NCI-H2171 treated with DMSO at 0.1 percent for 48 hours (cell line): ENCODE measurements around the gene DIP2C.
"Not testable (repeated sequence)": the region's sequence is repeated elsewhere in the genome, so short reads cannot be mapped to it uniquely, and the experiment has no call there.

Experiments used
- DNase-seq: peaks from one replicate; lab custom pipeline; 2025; lab: John Stamatoyannopoulos, UW

Gene DIP2C, protein sequence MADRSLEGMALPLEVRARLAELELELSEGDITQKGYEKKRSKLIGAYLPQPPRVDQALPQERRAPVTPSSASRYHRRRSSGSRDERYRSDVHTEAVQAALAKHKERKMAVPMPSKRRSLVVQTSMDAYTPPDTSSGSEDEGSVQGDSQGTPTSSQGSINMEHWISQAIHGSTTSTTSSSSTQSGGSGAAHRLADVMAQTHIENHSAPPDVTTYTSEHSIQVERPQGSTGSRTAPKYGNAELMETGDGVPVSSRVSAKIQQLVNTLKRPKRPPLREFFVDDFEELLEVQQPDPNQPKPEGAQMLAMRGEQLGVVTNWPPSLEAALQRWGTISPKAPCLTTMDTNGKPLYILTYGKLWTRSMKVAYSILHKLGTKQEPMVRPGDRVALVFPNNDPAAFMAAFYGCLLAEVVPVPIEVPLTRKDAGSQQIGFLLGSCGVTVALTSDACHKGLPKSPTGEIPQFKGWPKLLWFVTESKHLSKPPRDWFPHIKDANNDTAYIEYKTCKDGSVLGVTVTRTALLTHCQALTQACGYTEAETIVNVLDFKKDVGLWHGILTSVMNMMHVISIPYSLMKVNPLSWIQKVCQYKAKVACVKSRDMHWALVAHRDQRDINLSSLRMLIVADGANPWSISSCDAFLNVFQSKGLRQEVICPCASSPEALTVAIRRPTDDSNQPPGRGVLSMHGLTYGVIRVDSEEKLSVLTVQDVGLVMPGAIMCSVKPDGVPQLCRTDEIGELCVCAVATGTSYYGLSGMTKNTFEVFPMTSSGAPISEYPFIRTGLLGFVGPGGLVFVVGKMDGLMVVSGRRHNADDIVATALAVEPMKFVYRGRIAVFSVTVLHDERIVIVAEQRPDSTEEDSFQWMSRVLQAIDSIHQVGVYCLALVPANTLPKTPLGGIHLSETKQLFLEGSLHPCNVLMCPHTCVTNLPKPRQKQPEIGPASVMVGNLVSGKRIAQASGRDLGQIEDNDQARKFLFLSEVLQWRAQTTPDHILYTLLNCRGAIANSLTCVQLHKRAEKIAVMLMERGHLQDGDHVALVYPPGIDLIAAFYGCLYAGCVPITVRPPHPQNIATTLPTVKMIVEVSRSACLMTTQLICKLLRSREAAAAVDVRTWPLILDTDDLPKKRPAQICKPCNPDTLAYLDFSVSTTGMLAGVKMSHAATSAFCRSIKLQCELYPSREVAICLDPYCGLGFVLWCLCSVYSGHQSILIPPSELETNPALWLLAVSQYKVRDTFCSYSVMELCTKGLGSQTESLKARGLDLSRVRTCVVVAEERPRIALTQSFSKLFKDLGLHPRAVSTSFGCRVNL (N-terminal part only)

DNA sequence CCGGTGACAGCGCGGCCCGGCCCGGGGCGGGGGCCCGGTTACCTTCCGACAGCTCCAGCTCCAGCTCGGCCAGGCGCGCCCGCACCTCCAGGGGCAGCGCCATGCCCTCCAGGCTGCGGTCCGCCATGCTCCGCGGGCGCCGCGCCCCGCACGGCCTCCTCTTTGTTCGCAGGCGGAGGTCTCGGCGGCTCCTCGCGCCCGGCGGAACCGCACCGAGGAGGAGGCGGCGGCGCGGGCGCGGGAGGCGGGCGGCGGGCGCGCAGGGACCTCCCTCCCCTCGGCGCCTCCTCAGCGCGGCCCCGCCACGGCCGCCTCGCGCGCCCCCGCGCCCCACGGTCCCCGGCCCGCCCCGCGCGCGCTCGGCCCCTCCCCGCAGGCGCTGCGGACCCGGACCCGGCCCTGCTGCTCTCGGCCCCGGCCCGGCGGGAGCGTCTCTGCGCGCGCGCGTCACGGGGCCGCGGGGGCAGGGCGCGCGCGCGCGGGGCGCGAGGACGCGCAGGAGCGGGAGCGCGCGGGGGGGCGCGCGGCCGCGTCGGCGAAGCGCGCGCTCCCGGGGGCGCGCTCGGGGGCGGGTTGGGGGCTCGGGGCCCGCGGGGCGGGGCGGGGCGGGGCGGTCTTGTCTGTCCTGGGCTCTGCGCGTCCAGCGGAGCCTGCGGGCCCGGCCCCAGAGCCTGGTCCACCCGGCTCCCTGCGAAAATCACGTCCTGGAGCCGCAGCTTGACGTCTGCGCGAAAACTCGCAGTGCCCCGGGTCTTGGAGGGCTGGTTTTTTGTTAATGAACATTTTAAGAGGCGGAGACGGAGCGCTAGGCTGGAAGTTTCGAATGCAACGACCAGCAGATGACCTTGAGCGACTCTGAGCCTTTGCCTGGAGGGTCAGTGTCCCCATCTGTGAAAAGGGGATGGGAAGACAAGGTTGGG, at the start of gene DIP2C:
Gene DIP2C (minus strand): TSS at position 217 of the 920 bp plus-strand sequence. CDS start 90 bp downstream, at position 127.
- DNase-seq = peak; percentile 23

DNA sequence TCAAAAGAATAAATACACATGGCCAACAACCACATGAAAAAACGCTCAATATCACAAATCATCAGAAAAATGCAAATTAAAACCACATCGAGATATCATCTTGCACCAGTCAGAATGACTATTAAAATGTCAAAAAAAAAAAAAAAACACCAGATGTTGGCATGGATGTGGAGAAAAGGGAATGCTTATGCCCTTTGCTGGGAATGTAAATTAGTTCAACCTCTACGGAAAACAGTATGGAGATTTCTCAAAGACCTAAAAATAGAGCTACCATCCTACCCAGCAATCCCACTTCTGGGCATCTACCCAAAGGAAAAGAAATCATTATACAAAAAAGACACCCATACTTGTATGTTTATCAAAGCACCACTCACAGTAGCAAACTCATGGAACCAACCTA, 45.0 kb upstream of the DIP2C start:
- no peak for DNase-seq

DNA sequence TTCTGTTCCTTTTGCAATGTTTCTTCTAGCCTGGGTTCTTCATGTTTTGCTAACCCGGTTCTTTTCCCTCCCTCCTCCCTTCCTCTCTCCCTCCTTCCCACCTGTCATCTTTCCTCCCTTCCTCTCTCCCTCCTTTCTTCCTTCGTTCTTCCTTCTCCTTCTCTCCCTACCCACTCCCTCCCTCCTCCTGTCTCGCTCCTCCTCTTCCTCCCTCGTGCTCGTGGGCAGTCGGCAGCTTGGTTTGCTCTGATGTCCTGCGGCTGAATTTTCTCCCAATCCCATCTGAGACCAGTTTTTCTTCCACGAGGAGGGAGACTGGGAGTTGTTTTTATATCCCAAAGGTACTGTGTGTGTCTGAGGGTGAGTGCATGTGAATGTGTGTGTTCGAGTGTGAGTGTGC, 43.6 kb upstream of the DIP2C start:
- no peak for DNase-seq

DNA sequence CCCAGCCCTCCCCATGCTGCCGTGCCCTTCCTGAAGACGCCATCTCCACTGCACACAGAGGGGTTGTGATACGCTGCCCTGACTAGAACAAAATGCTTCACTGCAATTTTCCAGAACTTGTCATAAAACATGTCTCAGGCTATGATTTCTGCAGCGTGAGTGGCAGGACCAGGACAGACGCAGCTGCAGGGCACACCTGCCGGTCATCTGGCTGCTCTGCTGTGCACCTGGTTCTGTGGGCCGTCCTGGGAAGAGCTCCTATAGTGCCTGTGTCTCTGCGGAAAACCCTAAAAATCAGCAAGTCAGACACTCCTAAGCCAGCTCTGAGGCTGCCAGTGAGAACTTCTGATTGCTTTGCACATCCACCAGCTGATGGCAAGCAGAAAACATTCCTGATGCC, 39.7 kb upstream of the DIP2C start:
- no peak for DNase-seq

DNA sequence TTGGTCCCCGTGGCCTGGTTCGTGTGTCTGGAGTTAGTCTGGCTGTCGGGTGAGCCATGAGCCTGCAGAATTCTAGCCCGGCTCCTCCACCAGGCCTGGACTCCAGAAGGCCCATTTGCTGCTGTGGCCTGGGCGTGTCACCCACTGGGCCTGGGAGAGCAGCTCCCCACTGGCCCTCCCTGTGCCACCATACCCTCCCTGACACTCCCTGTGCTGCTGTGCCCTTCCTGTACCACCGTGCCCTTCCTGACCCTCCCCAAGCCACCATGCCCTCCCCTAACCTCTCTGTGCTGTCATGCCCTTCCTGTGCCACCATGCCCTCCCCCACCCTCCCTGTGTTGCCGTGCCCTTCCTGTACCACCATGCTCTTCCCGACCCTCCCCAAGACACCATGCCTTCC, 39.1 kb upstream of the DIP2C start:
- no peak for DNase-seq

DNA sequence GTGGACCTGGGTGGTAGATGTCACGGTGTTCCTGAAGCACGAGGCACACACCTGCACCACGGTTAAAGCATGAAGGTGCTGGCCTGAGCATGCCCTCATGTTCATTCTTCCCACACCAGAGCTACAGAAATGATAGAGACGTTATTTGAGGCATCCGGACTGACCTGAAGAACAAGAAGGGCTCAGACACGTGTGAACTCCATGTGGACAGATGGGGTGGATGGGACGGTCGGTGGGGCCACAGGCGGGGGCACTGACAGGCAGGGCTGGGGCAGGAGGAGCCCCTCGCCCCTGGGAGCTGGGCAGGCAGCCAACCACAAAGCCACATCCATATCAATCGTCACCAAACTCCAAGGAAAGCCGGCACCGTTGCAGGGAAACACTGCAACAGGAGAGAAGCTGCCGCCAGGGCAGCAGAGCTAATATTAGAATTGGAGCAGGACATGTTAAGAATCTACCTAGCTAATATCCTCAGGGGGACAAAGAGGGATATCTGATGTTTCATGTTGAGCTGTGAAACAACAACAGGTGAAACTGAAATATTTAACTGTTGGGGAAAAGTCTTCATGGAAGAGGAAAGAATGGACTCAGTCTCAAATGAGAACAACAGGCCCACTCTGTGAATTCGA, 37.8 kb upstream of the DIP2C start:
- no peak for DNase-seq

DNA sequence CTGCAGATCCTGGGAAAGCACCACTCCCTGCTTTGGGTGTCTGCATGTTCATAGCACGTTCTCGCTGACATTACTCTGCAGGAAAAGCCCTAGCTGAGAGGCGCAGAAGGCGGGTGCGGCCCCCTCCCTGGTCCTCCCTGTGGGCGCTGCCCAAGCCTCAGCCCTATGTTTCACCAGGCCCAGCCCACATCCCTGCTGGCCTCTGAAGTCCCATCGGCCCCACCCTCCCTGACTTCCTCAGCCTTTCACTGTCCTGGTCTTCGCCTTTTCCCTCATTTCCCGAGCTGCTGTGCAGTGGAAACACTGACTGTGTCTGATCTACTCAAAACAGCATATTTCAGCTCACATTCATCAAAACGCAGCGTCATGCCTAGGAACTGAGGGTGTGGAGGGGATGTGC, 36.3 kb upstream of the DIP2C start:
- DNase-seq = no peak

DNA sequence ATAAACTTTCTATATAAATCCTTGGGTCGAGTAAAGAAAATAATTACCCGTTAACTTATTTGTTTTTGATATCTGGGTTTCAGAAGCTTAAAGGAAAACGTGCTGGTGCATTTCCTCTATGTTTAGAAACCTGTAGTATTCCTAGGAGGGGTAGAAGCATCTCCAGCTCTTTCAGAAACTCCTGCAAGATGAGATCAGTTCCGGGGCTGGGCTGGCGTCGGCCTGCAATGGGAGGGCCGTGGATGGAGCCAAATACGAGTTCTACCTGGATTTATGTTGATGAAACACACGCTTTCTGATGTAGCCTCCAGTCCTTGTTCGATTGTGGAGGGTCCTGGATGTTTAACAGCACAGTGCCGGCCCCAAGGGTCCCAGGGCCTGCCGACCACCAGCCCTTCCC, 35.8 kb upstream of the DIP2C start:
- DNase-seq = no peak

DNA sequence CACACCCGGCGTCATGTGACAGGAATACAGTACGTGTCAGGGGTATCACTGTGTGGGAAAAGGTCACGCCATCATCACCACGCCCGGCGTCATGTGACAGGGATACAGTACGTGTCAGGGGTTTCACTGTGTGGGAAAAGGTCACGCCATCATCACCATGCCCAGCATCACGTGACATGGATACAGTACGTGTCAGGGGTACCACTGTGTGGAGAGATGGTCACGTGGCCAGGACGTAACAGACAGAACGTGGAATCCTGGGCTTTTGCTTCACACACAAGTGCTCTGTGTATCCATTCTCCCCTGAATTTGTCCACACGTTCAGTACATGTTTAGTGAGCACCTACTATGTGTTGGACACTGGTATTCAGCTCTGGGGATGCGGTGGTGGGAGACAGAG, 34.5 kb upstream of the DIP2C start:
- DNase-seq = no peak

DNA sequence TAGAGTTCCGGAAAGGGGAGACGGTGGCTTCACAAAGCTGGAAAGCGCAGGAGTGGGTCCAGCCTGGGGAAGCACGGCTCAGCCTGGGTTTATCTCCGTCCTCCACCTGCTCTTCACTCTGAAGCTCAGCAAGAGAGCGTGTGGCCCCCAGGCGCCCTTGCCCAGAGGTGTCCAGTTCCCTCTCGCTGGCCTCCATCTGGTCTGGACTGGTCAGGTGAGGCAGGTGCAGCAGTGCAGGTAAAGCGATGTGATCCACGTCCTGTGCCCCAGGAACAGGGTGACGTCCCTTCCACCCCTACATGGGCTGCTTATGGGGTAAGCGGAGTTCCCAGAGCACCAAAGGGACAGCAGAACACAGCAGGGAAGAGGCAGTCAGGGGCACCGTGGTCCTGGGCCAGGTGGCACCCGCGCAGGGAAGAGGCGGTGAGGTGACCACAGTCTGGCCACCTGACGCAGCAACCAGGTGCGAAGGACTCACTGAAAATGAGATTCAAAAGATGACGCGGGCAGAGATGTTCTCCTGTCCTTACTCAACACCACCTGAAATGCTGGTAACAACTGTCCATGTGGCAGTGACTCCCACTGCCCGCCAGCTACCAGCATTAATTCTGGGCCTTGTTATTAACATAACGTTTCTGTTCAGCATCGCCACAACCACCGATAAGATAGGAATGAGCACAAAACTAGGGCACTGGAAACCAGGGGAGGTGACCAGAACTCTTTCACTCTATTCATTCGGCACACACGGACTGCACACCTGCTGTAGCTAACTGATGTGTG, 33.0 kb upstream of the DIP2C start:
- DNase-seq = no peak

DNA sequence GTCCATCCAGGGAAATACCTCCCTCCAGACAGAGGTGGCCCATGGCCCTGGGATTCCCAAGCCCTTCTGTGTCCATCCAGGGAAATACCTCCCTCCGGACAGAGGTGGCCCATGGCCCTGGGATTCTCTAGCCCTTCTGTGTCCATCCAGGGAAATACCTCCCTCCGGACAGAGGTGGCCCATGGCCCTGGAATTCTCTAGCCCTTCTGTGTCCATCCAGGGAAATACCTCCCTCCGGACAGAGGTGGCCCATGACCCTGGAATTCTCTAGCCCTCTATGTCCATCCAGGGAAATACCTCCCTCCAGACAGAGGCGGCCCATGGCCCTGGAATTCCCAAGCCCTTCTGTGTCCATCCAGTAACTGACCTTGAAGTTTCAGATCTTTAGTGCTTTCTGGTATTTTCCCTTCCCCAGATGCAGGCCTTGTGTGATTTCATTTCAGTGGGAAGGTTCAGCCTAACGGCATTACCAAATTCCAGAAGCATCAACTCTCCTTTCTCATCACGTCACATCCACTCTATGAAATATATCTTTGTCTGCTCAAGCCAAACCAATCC, 28.8 kb upstream of the DIP2C start:
- no peak for DNase-seq

DNA sequence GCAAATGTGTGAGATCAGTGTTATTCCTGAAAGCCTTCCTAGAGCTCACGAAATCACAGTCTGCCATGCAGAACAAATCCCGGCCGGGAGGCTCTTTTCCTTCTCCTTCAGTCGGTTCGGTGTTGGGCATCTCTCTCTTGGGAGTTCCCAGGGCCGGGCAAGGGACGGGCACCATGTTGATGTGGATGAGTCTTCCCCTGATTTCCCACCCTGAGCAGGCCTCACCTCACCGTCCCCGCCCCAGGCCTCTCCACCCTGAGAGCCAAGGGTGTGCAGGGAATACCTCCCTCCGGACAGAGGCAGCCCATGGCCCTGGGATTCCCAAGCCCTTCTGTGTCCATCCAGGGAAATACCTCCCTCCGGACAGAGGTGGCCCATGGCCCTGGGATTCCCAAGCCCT, 28.0 kb upstream of the DIP2C start:
- no peak for DNase-seq

DNA sequence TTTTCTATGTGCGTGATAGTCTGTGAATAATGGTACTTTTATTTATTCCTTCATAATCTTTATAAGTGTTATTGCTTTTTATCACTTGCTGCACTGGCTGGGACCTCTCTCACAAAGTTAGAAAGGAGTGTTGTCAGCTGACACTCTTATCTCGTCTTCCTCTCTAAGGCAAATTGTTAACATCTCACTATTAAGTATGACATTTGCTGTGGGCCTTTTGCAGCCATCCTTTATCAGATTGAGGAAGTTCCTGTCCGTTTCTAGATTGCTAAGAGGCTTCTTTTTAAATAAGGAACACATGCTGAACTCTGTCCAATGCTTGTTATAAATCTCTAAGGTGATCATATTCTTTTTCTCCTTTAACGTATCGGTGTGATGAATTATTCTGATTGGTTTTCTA, 27.4 kb upstream of the DIP2C start:
- DNase-seq = no peak

DNA sequence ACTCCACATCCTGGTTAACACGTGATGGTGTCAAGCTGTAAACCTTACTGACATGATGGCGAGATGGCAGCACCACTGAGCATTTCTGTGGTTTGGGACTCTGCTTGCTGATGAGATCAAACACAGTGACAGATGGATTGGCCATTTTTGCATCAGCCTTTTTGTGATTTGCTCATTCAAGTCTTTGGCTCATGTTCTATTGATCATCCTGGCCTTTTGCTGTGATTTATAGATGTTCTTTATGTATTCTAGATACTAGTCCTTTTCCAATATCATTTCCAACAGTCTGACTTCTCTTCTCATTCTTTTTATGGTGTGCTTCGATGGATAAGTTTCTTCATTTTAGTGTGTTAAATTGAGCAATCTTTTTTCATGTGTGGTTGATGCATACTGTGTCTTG, 24.7 kb upstream of the DIP2C start:
- DNase-seq = no peak

DNA sequence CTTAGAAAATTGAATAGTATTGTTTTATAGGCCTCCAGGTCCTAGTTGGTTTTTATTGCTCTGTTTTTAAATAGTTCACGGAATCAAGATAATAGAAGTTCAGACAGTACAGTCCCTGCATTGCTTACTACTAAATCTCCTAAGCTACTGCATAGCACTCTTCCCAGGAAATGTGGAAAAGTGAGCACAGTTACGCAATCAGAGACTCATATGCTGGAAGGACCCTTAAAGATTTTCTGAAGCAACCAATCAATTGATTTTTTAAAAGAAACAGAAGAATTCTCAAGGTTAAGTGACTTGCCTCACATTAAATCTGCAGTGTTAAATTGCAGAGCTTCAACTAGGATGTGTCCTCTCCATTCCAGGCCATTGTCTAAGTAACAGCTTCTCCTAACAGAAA, 23.1 kb upstream of the DIP2C start:
- no peak for DNase-seq

DNA sequence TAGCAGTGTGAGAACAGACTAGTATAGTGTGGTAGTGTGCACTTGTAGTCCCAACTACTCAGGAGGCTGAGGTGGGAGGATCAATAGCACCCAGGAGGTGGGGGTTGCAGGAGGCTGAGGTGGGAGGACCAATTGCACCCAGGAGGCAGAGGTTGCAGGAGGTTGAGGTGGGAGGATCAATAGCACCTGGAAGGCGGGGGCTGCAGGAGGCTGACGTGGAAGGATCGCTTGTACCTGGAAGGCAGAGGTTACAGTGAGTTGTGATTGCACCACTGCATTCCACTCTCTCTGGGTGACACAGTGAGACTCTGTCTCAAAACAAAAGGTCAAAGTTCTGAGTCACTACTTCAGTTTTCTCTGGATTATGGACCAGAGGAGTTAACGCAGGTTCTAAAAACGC, 22.6 kb upstream of the DIP2C start:
- no peak for DNase-seq

DNA sequence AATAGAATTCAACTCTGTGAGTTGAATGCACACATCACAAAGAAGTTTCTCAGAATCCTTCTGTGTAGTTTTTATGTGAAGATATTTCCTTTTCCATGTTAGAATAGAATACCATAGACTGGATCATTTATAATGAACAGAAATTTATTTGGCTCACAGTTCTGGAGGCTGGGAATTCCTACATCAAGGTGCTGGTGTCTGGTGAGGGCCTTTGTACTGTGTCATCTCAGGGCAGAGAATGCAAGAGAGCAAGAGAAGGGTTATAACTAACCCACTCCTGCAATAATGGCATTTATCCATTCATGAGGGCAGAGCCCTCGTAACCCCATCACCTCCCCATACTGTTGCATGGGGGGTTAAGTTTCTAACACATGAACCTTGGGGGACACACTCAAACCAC, 18.4 kb upstream of the DIP2C start:
- DNase-seq = no peak

DNA sequence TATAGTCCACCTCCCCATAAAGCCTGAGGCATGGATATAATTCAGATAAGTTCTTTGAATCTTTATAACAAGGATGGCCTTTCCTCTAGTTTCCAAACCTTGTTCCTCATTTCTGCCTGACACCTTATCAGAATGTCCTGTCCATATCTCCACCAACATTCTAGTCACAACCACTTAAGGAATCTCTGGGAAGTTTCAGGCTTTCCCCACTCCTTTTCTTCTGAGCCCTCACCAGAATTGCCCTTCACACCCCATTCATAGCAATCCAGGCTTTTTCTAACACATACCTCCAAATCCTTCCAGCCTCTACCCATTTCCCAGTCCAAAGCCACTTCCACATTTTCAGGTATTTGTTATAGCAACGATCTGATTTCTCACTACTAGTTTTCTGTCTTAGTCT, 18.0 kb upstream of the DIP2C start:
- no peak for DNase-seq

DNA sequence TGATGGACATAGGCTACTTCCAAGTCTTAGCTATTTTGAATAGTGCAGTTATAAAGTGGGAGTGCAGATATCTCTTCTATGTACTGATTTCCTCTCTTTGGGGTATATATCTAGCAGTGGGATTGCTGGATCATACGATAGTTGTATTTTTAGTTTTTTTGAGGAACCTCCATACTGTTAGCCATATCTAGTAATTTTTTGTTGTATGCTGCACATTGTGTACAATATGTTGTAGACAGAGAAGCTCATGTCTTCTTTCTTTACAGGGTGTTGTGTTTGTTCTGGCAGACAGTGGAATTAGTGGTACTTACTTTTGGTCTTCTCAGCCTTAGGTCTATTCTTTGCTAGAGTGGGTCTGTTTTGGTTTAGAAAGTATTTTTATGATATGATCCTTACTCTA, 13.7 kb upstream of the DIP2C start:
- DNase-seq = no peak

DNA sequence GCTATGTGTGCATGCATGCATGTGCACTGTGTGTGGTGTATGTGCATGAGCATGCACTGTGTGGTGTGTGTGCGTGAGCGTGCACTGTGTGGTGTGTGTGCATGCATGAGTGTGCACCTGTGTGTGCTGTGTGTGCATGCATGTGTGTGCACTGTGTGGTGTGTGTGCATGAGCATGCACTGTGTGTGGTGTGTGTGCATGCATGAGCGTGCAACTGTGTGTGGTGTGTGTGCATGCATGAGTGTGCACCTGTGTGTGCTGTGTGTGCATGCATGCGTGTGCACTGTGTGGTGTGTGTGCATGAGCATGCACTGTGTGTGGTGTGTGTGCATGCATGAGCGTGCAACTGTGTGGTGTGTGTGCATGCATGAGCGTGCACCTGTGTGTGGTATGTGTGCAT, 10.7 kb upstream of the DIP2C start:
- DNase-seq = not testable (repeated sequence)
